H1 (cell line): ENCODE results near the gene WDR37.

ENCODE experiments used
- CHD1 ChIP-seq: IDR thresholded peaks from 2 replicates; pipeline ENCODE4 v1.6.1; 2012; ENCODE audit warnings: low read depth, low read length, improper control_type of control experiment
- EZH2 ChIP-seq: fragments of 200-600 bp; sonication (generic); IDR thresholded peaks from 2 replicates; pipeline ENCODE4 v1.7.1; 2012; ENCODE audit warnings: low read depth, mild to moderate bottlenecking, moderate library complexity, low read length, inconsistent platforms; ENCODE audit not compliant: severe bottlenecking
- JUN ChIP-seq: IDR thresholded peaks from 2 replicates; pipeline ENCODE4 v1.6.1; 2011; ENCODE audit warnings: low read depth, mild to moderate bottlenecking, improper control_type of control experiment, low read length
- POLR2A ChIP-seq, 2 experiments: IDR thresholded peaks; 1 replicate in 1 of 2; 2 replicates in 1 of 2; pipeline ENCODE4 v1.6.1; 2011; ENCODE audit warnings: low read depth in 2 of 2, low read length in 2 of 2, mild to moderate bottlenecking in 2 of 2; ENCODE audit errors: control extremely low read depth in 1 of 2
- RAD21 ChIP-seq, 2 experiments: IDR thresholded peaks in 1 of 2; conservative IDR thresholded peaks in 1 of 2; 2 replicates each; pipeline ENCODE4 v1.6.1; 2011; ENCODE audit warnings: low read depth in 2 of 2, low read length in 2 of 2, improper control_type of control experiment in 1 of 2, inconsistent platforms in 1 of 2, mild to moderate bottlenecking in 1 of 2, moderate library complexity in 1 of 2
- TAF1 ChIP-seq: IDR thresholded peaks from 2 replicates; pipeline ENCODE4 v1.6.1; 2011; ENCODE audit warnings: mild to moderate bottlenecking, low read depth, low read length
- TF ChIP-seq, protein P1 (sequence below), 3 experiments: IDR thresholded peaks; 1 replicate in 2 of 3; 2 replicates in 1 of 3; pipeline versions ENCODE4 v1.5.1 to v1.6.1; 2011; ENCODE audit warnings: low read length in 3 of 3, mild to moderate bottlenecking in 3 of 3, inconsistent platforms in 2 of 3, low read depth in 1 of 3, moderate library complexity in 1 of 3; ENCODE audit not compliant: insufficient read depth in 1 of 3; ENCODE audit errors: control extremely low read depth in 1 of 3
- TF ChIP-seq, protein P2 (sequence below): IDR thresholded peaks from 2 replicates; pipeline ENCODE4 v1.6.1; 2011; ENCODE audit warnings: low read length, improper control_type of control experiment

- no peak for TF ChIP-seq RAD21 (IDR thresholded peaks at IDR 0.05 in 1 of 2, conservative IDR thresholded peaks at IDR 0.05 in 1 of 2; ENCODE audit: low read depth in 2 of 2, low read length in 2 of 2)
- no peak for TF ChIP-seq TAF1
- TF ChIP-seq, protein P1, sequence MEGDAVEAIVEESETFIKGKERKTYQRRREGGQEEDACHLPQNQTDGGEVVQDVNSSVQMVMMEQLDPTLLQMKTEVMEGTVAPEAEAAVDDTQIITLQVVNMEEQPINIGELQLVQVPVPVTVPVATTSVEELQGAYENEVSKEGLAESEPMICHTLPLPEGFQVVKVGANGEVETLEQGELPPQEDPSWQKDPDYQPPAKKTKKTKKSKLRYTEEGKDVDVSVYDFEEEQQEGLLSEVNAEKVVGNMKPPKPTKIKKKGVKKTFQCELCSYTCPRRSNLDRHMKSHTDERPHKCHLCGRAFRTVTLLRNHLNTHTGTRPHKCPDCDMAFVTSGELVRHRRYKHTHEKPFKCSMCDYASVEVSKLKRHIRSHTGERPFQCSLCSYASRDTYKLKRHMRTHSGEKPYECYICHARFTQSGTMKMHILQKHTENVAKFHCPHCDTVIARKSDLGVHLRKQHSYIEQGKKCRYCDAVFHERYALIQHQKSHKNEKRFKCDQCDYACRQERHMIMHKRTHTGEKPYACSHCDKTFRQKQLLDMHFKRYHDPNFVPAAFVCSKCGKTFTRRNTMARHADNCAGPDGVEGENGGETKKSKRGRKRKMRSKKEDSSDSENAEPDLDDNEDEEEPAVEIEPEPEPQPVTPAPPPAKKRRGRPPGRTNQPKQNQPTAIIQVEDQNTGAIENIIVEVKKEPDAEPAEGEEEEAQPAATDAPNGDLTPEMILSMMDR (IDR thresholded peaks at IDR 0.05; ENCODE audit: control extremely low read depth in 1 of 3, insufficient read depth in 1 of 3, low read depth in 1 of 3, low read length in 3 of 3), result no peak
- TF ChIP-seq EZH2, result no peak
- TF ChIP-seq POLR2A (IDR thresholded peaks at IDR 0.05; ENCODE audit: control extremely low read depth in 1 of 2, low read depth in 2 of 2, low read length in 2 of 2), result no peak
- no peak for TF ChIP-seq CHD1
- TF ChIP-seq, protein P2, sequence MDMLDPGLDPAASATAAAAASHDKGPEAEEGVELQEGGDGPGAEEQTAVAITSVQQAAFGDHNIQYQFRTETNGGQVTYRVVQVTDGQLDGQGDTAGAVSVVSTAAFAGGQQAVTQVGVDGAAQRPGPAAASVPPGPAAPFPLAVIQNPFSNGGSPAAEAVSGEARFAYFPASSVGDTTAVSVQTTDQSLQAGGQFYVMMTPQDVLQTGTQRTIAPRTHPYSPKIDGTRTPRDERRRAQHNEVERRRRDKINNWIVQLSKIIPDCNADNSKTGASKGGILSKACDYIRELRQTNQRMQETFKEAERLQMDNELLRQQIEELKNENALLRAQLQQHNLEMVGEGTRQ, result no peak
- no peak for TF ChIP-seq JUN
Observed at GRCh38 chr10:1043532-1043995, 12.6 kb upstream of the WDR37 start.
